Right lobe of liver (tissue), 4 donors: Measurements from ENCODE around the gene PTPRU.

ENCODE experiments used
- POLR2A ChIP-seq: fragments of 450-650 bp; IDR thresholded peaks from one replicate; pipeline ENCODE4 v1.6.1; 2017; ENCODE audit warnings: antibody characterized with exemption, mild to moderate bottlenecking
- TF ChIP-seq, protein P1 (sequence below), 4 donors: fragments of 200-600 bp in 3 of 4; fragments of 450-650 bp in 1 of 4; IDR thresholded peaks; one replicate each; pipeline versions ENCODE4 v1.5.1 to v1.8.0; 2016 to 2022; ENCODE audit warnings: antibody characterized with exemption in 4 of 4, mild to moderate bottlenecking in 2 of 4
- donor health status: DM: no; HTN: no; CAD: no.
- donor health status: DM: no; HTN: no; CAD: no.
- donor health status: DM: no; HTN: yes; CAD: no.

DNA sequence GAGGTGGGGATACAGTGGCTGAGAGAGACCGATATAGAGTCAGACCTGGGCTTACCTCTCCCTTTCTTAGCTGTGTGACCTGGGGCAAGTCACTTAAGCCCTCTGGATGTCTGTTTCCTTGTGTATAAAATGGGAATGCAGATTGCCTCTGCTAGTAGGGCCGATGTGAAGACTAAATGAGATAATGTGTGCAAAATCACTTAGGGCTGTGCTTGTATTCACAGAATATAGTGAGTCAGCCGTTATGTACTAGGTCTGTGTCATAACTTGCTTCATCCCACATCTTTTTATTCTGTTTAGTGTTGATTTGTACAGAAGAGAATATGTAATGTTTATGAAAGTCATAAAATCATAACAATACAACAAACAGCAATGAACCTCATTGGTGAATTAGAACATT is 56.0 kb downstream of the PTPRU start:
- TF ChIP-seq, protein P1, sequence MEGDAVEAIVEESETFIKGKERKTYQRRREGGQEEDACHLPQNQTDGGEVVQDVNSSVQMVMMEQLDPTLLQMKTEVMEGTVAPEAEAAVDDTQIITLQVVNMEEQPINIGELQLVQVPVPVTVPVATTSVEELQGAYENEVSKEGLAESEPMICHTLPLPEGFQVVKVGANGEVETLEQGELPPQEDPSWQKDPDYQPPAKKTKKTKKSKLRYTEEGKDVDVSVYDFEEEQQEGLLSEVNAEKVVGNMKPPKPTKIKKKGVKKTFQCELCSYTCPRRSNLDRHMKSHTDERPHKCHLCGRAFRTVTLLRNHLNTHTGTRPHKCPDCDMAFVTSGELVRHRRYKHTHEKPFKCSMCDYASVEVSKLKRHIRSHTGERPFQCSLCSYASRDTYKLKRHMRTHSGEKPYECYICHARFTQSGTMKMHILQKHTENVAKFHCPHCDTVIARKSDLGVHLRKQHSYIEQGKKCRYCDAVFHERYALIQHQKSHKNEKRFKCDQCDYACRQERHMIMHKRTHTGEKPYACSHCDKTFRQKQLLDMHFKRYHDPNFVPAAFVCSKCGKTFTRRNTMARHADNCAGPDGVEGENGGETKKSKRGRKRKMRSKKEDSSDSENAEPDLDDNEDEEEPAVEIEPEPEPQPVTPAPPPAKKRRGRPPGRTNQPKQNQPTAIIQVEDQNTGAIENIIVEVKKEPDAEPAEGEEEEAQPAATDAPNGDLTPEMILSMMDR (IDR thresholded peaks at IDR 0.05) = no peak
- no peak for TF ChIP-seq POLR2A
